ENCODE measurements around the gene YY1AP1.

DNA sequence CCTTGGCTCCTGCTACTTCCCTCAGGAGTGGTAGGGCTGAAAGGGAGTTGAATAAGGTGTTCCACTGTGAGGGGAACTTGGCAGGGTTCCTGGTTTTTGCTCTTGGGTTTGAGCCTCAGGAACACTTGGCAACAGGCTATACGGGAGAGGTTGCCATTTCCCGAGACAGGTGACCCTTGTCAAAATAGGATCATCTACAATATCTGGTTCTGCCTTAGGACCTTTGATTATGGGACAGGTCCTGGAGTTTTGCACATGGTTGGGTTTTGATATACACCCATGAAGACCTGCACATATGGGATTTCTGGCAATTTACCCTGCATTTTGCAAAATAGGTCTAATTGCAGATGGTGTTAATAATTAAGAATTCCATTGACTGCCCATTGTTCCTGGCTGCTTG lies 31.1 kb downstream of the YY1AP1 start:
- TF ChIP-seq EGR1 (IDR thresholded peaks at IDR 0.05; ENCODE audit: low read depth): no peak
- TF ChIP-seq CTCF (IDR thresholded peaks at IDR 0.05 in 2 of 3, conservative IDR thresholded peaks at IDR 0.05 in 1 of 3; ENCODE audit: borderline replicate concordance in 1 of 3, insufficient read depth in 1 of 3, low read depth in 2 of 3, low read length in 2 of 3): no peak
- peak; percentile 44 for TF ChIP-seq POLR2AphosphoS5 (IDR thresholded peaks at IDR 0.05; ENCODE audit: low read depth, low read length)
- no peak for TF ChIP-seq EZH2 (IDR thresholded peaks at IDR 0.05)
- no peak for TF ChIP-seq RAD21 (IDR thresholded peaks at IDR 0.05; ENCODE audit: low read depth)
- TF ChIP-seq POLR2A (IDR thresholded peaks at IDR 0.05; ENCODE audit: borderline replicate concordance, extremely low read depth, insufficient read depth, insufficient read length): no peak
- no peak for TF ChIP-seq SRF (IDR thresholded peaks at IDR 0.05; ENCODE audit: low read depth)
- no peak for TF ChIP-seq YY1 (IDR thresholded peaks at IDR 0.05; ENCODE audit: extremely low read depth, insufficient replicate concordance, low read depth, low read length)
- no peak for TF ChIP-seq JUND (IDR thresholded peaks at IDR 0.05)
- TF ChIP-seq MAX (IDR thresholded peaks at IDR 0.05): no peak
